Lower leg skin (tissue), 4 donors: ENCODE results near the gene PRSS21. TPM values are rescaled to one million over a fixed set of nuclear protein-coding genes. Genes with fewer than 3 reads are reported as not detected.

Experiments used
- DNase-seq, 2 donors: peaks; one replicate each; pipeline ENCODE4 v3.0.0-alpha.2; 2019; ENCODE audit warnings: low spot score in 2 of 2
- H3K4me3 ChIP-seq: fragments of 200-600 bp; sonication (generic); 2 replicates; pipeline ENCODE4 v1.5.1; 2017; ENCODE audit warnings: mild to moderate bottlenecking, low read depth; ENCODE audit not compliant: poor library complexity, severe bottlenecking
- CTCF ChIP-seq, 3 donors: fragments of 450-650 bp; IDR thresholded peaks; one replicate each; pipeline ENCODE4 v1.5.1; 2016; ENCODE audit warnings: antibody characterized with exemption in 3 of 3, mild to moderate bottlenecking in 3 of 3, moderate library complexity in 2 of 3
- POLR2A ChIP-seq, 2 donors: fragments of 450-650 bp; IDR thresholded peaks; one replicate each; pipeline ENCODE4 v1.6.1; 2016 to 2017; ENCODE audit warnings: antibody characterized with exemption in 2 of 2, mild to moderate bottlenecking in 1 of 2, moderate library complexity in 1 of 2
- WGBS, 2 donors: methylation state at CpG; one replicate each; pipeline ENCODE4 v1.1.5; 2018; 5-methylcytosine and 5-hydroxymethylcytosine counted together
- intact Hi-C: fragments of 100-400 bp; cut with DNase I; formaldehyde crosslinking; loops from one replicate; pipeline ENCODE4 v1.15.0; 2023; ENCODE audit warnings: low total_unique reads
- total RNA-seq, 4 donors: library from RNA; depleted of rRNA; stranded (reverse); fragments of >200 nt; gene quantifications; one replicate each; pipeline ENCODE4 v1.1.0, GENCODE V29; 2016

Gene PRSS21
- total RNA-seq, 4 donors from 2014 or later: 0.63 TPM; not detected in 3

- TF ChIP-seq POLR2A (IDR thresholded peaks at IDR 0.05) (no peak), CTCF (IDR thresholded peaks at IDR 0.05) (no peak)
- H3K4me3 ChIP-seq: no peak within 1 kb of the TSS
- intact Hi-C loops: no loop called here
- WGBS, 2 donors: 4 to 10% methylated on average over 33 to 38 of the region's 42 CpGs
- no peak for DNase-seq
Measured at GRCh38 chr16:2857451-2858244, 40.6 kb downstream of the PRSS21 start, which contains the start of gene PRSS22. TSS of gene PRSS22 (minus strand) at chr16:2858170. CDS start at chr16:2858104, 66 bp downstream.

- DNase-seq: no peak
- WGBS, 2 donors: 9 to 10% methylated on average over 21 to 23 of the region's 23 CpGs
- intact Hi-C loops: no loop called here
- no peak for TF ChIP-seq POLR2A (IDR thresholded peaks at IDR 0.05)
- no peak for TF ChIP-seq CTCF (IDR thresholded peaks at IDR 0.05)
- no peak overlapping the region for H3K4me3 ChIP-seq
Measured at GRCh38 chr16:2858245-2859025, 41.4 kb downstream of the PRSS21 start.

- TF ChIP-seq CTCF (IDR thresholded peaks at IDR 0.05) (no peak), POLR2A (IDR thresholded peaks at IDR 0.05) (no peak)
- intact Hi-C loops: no loop called here
- 75 to 86% methylated on average over 10 of the region's 10 CpGs for WGBS, 2 donors
- DNase-seq: no peak
- H3K4me3 ChIP-seq: no peak overlapping the region
Measured at GRCh38 chr16:2859686-2860265, 42.7 kb downstream of the PRSS21 start.

GRCh38 chr16:2860826-2861567 is 44.0 kb downstream of the PRSS21 start:
- intact Hi-C loops: no loop called here
- H3K4me3 ChIP-seq: no peak overlapping the region
- TF ChIP-seq CTCF (IDR thresholded peaks at IDR 0.05) (no peak), POLR2A (IDR thresholded peaks at IDR 0.05) (no peak)
- 67 to 77% methylated on average over 7 to 8 of the region's 8 CpGs for WGBS, 2 donors
- DNase-seq: no peak

- TF ChIP-seq CTCF (IDR thresholded peaks at IDR 0.05): no peak
- no peak for TF ChIP-seq POLR2A (IDR thresholded peaks at IDR 0.05)
- intact Hi-C loops: no loop called here
- WGBS, 2 donors: 76 to 80% methylated on average over 4 of the region's 4 CpGs
- DNase-seq: no peak
- no peak overlapping the region for H3K4me3 ChIP-seq
Measured at GRCh38 chr16:2865651-2866050, 48.6 kb downstream of the PRSS21 start.
